ENCODE data around the gene VIPAS39. TPM values are rescaled to one million over a fixed set of nuclear protein-coding genes. Genes with fewer than 3 reads are reported as not detected.
A peak's percentile ranks its signal among the peaks of the same experiment; 100 is the strongest.

VIPAS39 gene
- total RNA-seq, 1 donor from 2014 or later, result 20.0 TPM

DNA sequence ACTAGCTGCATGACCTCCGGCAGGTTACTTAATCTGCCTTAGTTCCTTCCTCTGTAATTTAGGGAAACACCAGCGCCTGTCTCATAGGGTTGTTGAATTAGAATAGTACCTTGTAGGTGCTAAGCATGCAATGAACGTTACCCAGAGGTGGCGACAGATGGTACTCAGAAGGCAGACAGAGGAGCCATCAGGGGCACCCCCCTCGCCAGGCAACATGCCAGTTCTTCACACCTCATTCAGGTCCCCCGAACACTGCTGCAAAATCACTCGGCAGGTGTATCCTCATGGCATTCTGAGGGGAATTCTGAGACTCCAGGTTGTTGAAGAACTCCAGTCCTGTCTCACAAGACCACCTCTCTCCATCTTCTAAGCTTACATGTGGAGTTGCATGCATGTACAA, 31.2 kb upstream of the VIPAS39 start:
- Histone ChIP-seq H3K36me3 (ENCODE audit: control insufficient read depth, insufficient read depth, low read length) (no peaks in the 10 kb centered on the region), H3K27me3 (ENCODE audit: control insufficient read depth, insufficient read depth, low read length) (no peaks in the 10 kb centered on the region), H3K4me3 (ENCODE audit: low read depth, low read length) (no peak overlapping the region)
- TF ChIP-seq, protein P1, sequence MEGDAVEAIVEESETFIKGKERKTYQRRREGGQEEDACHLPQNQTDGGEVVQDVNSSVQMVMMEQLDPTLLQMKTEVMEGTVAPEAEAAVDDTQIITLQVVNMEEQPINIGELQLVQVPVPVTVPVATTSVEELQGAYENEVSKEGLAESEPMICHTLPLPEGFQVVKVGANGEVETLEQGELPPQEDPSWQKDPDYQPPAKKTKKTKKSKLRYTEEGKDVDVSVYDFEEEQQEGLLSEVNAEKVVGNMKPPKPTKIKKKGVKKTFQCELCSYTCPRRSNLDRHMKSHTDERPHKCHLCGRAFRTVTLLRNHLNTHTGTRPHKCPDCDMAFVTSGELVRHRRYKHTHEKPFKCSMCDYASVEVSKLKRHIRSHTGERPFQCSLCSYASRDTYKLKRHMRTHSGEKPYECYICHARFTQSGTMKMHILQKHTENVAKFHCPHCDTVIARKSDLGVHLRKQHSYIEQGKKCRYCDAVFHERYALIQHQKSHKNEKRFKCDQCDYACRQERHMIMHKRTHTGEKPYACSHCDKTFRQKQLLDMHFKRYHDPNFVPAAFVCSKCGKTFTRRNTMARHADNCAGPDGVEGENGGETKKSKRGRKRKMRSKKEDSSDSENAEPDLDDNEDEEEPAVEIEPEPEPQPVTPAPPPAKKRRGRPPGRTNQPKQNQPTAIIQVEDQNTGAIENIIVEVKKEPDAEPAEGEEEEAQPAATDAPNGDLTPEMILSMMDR (IDR thresholded peaks at IDR 0.05; ENCODE audit: insufficient read depth, low read length, severe bottlenecking), result no peak
- no peak for FAIRE-seq
- no peak for DNase-seq (ENCODE audit: low read depth)

DNA sequence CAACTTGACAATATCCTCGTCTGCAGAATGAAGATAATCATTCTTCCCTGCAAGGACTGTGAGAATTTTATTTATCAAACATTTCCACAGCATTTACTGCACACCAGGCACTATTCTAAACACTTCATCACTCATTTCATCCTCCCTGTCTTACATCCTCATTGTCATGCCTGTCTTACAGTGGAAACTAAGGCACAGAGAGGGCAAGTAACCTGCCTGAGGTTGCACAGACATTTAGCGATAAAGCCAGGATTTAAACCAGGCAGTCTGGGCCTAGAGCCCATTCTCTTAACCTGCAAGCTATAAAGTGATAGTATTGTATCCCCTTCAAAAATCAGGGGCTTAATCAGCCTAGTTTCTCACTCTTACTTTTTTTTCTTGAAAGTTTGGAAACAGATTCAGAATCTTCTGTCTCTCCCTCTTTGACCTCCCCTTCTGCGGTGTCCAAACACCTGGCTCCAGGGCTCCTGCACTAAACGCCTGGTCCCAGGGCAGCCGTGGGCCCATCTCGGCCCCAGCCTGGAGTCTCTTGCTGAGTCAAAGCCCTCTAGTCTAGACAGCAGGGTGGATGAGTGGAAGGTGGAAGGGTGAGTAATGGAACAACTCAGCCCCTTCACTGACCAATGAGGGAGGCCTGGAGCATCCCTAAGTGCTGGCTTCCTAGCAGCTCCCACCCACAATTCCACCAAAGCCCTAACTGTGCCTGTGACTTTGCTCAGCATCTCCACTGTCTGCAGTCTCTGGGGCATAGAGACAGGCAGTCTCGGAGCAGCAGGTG, 28.7 kb upstream of the VIPAS39 start:
- no peak for FAIRE-seq
- no peak overlapping the region for H3K4me3 ChIP-seq (ENCODE audit: low read depth, low read length)
- TF ChIP-seq, protein P1 (IDR thresholded peaks at IDR 0.05; ENCODE audit: insufficient read depth, low read length, severe bottlenecking), result no peak
- DNase-seq (ENCODE audit: low read depth), result peak; percentile 83
- H3K27me3 ChIP-seq (ENCODE audit: control insufficient read depth, insufficient read depth, low read length), result no peaks in the 10 kb centered on the region
- no peaks in the 10 kb centered on the region for H3K36me3 ChIP-seq (ENCODE audit: control insufficient read depth, insufficient read depth, low read length)

- no peak overlapping the region for H3K4me3 ChIP-seq (ENCODE audit: low read depth, low read length)
- no peak for DNase-seq (ENCODE audit: low read depth)
- TF ChIP-seq, protein P1 (IDR thresholded peaks at IDR 0.05; ENCODE audit: insufficient read depth, low read length, severe bottlenecking), result no peak
- no peaks in the 10 kb centered on the region for H3K27me3 ChIP-seq (ENCODE audit: control insufficient read depth, insufficient read depth, low read length)
- H3K36me3 ChIP-seq (ENCODE audit: control insufficient read depth, insufficient read depth, low read length), result no peaks in the 10 kb centered on the region
- FAIRE-seq, result no peak
These were observed 27.9 kb upstream of the VIPAS39 start for GRCh38 chr14:77485256-77485655.

GRCh38 chr14:77482422-77482821, 25.0 kb upstream of the VIPAS39 start:
- TF ChIP-seq, protein P1 (IDR thresholded peaks at IDR 0.05; ENCODE audit: insufficient read depth, low read length, severe bottlenecking), result no peak
- Histone ChIP-seq H3K36me3 (ENCODE audit: control insufficient read depth, insufficient read depth, low read length) (no peaks in the 10 kb centered on the region), H3K4me3 (ENCODE audit: low read depth, low read length) (no peak overlapping the region), H3K27me3 (ENCODE audit: control insufficient read depth, insufficient read depth, low read length) (peaks cover 2% of the 10 kb centered on the region)
- FAIRE-seq (no peak), DNase-seq (ENCODE audit: low read depth) (no peak)

DNA sequence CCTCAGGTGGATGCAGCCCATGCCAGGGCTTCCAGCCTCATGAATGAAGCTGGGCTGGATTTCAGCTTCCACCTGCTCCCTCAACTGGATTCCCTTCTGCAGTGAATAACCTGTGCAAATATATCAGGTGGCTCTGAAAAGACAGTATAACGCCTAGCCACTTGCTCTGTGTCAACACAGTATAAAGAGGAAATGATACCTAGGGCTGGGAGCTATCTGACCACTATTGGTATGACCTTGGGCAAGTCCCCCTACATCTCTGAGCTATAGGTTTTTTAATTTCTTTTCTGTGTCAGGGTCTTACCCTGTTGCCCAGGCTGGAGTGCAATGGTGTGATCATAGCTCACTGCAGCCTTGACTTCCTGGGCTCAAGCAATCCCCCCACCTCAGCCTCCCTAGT, 21.4 kb upstream of the VIPAS39 start:
- TF ChIP-seq, protein P1 (IDR thresholded peaks at IDR 0.05; ENCODE audit: insufficient read depth, low read length, severe bottlenecking), result no peak
- Histone ChIP-seq H3K36me3 (ENCODE audit: control insufficient read depth, insufficient read depth, low read length) (no peaks in the 10 kb centered on the region), H3K27me3 (ENCODE audit: control insufficient read depth, insufficient read depth, low read length) (peaks cover 2% of the 10 kb centered on the region), H3K4me3 (ENCODE audit: low read depth, low read length) (no peak overlapping the region)
- no peak for FAIRE-seq
- DNase-seq (ENCODE audit: low read depth), result no peak

DNA sequence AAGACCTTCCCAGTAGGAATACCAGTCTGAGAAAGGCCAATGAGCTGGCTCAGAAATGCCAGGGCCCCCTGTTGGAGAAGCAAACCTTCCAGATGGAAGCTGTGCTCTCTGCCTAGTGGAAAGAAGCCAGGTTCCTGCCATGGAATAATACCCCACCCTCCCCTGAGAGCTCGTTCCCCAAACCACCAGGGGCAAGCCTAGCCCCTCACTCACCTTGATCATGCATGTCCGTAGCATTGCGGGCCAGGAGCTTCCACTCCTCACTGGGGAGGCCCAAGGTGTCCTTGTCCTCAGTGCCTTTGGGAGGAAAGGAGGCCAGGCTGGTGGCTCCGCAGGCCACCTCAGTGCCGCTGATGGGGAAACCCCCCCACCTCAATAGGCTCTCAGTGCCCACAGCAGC, 20.6 kb upstream of the VIPAS39 start:
- DNase-seq (ENCODE audit: low read depth) (no peak), FAIRE-seq (no peak)
- Histone ChIP-seq H3K4me3 (ENCODE audit: low read depth, low read length) (no peak overlapping the region), H3K27me3 (ENCODE audit: control insufficient read depth, insufficient read depth, low read length) (peaks cover 2% of the 10 kb centered on the region), H3K36me3 (ENCODE audit: control insufficient read depth, insufficient read depth, low read length) (no peaks in the 10 kb centered on the region)
- TF ChIP-seq, protein P1 (IDR thresholded peaks at IDR 0.05; ENCODE audit: insufficient read depth, low read length, severe bottlenecking), result no peak

Data from bronchial epithelial cell (primary cell).